NCI-H446 (cell line): ENCODE results near the gene PAQR6.

ENCODE experiments used
- DNase-seq, 2 experiments: peaks; one replicate each; lab custom pipeline; 2025; lab: John Stamatoyannopoulos, UW

PAQR6 gene

GRCh38 chr1:156247460-156248322 is at the start of gene PAQR6:
PAQR6 (minus strand) TSS chr1:156248056; CDS start chr1:156246731, 1,325 bp downstream.
- no peak for DNase-seq

- peak in 1 of 2 experiments; percentile 71 for DNase-seq
These were observed 47.6 kb upstream of the PAQR6 start, which contains the start of gene GLMP for GRCh38 chr1:156295391-156295947. GLMP (minus strand) TSS chr1:156295679; CDS start chr1:156295645, 34 bp downstream.

- DNase-seq, result no peak
These were observed 46.0 kb upstream of the PAQR6 start for GRCh38 chr1:156293895-156294294.

GRCh38 chr1:156293098-156293434 is 45.2 kb upstream of the PAQR6 start:
- no peak for DNase-seq

- no peak for DNase-seq
These were observed 43.6 kb upstream of the PAQR6 start for GRCh38 chr1:156291226-156292061.

GRCh38 chr1:156289857-156290256 is 42.0 kb upstream of the PAQR6 start:
- no peak for DNase-seq

GRCh38 chr1:156286061-156286460 is 38.2 kb upstream of the PAQR6 start:
- no peak for DNase-seq

GRCh38 chr1:156285437-156285836 is 37.6 kb upstream of the PAQR6 start:
- DNase-seq, result no peak

- DNase-seq, result no peak
These were observed 36.9 kb upstream of the PAQR6 start for GRCh38 chr1:156284757-156285156.

GRCh38 chr1:156284112-156284511 is 36.3 kb upstream of the PAQR6 start, which contains the start of gene TMEM79:
TMEM79 (plus strand) TSS chr1:156284325; CDS start chr1:156285227, 902 bp downstream.
- DNase-seq, result no peak

- no peak for DNase-seq
These were observed 35.7 kb upstream of the PAQR6 start for GRCh38 chr1:156283521-156283920.

GRCh38 chr1:156282479-156283222 is 34.8 kb upstream of the PAQR6 start, which contains the start of gene SMG5:
SMG5 (minus strand) TSS chr1:156282825; CDS start chr1:156282680, 145 bp downstream.
- DNase-seq, result peak; percentile 97 to 99

- DNase-seq, result no peak
These were observed 34.0 kb upstream of the PAQR6 start for GRCh38 chr1:156281693-156282478.

GRCh38 chr1:156281281-156281680 is 33.4 kb upstream of the PAQR6 start:
- DNase-seq, result no peak

- DNase-seq, result no peak
These were observed 32.0 kb upstream of the PAQR6 start for GRCh38 chr1:156279837-156280236.

- no peak for DNase-seq
These were observed 29.1 kb upstream of the PAQR6 start for GRCh38 chr1:156276966-156277381.

GRCh38 chr1:156276532-156276931 is 28.7 kb upstream of the PAQR6 start:
- DNase-seq, result no peak

- no peak for DNase-seq
These were observed 22.5 kb upstream of the PAQR6 start for GRCh38 chr1:156270314-156270713.

- no peak for DNase-seq
These were observed 20.5 kb upstream of the PAQR6 start for GRCh38 chr1:156268336-156268735.

GRCh38 chr1:156266051-156266450 is 18.2 kb upstream of the PAQR6 start:
- no peak for DNase-seq

- DNase-seq, result no peak
These were observed 15.4 kb upstream of the PAQR6 start for GRCh38 chr1:156263288-156263655.
